ELF-1 (cell line): ENCODE measurements around the gene LIPT1.
"Not testable (repeated sequence)": the region's sequence is repeated elsewhere in the genome, so short reads cannot be mapped to it uniquely, and the experiment has no call there.

Experiments
- DNase-seq: peaks from one replicate; pipeline ENCODE4 v3.0.0-alpha.2; 2016; ENCODE audit warnings: low read depth, low spot score

The LIPT1 gene

DNA sequence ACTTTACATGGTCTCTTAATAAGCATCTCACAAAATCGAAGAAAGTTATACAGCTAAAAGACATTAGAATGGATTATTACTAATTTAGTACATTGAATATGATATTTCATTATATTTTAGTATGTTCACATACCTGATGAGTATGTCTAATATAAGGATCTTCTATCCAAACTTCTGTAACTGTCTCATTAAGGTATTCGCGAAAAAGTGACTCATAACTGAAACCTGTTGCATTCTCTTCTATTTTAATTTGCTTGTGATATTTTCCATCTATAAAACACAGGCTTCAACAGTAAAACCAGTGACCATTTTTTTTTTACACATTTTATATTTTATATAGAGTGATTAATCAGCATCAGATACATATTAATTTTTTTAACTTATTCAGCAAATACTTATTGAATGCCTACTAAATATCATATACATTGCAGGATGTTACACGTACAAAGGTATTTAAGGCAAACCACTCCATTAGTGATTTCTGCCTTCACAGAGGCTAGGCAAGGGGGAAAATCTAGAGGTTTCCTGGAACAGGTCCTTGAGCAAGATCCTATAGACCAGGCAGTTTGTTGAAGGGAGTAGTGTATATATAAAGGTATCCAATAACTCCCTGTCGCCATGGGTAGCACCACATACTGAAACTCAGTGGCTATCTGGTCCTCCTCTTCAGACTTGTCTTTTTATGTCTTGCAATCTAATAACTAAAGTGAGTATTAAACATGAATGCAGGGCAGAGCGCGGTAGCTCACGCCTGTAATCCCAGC, 16.8 kb downstream of the LIPT1 start:
- DNase-seq: no peak

DNA sequence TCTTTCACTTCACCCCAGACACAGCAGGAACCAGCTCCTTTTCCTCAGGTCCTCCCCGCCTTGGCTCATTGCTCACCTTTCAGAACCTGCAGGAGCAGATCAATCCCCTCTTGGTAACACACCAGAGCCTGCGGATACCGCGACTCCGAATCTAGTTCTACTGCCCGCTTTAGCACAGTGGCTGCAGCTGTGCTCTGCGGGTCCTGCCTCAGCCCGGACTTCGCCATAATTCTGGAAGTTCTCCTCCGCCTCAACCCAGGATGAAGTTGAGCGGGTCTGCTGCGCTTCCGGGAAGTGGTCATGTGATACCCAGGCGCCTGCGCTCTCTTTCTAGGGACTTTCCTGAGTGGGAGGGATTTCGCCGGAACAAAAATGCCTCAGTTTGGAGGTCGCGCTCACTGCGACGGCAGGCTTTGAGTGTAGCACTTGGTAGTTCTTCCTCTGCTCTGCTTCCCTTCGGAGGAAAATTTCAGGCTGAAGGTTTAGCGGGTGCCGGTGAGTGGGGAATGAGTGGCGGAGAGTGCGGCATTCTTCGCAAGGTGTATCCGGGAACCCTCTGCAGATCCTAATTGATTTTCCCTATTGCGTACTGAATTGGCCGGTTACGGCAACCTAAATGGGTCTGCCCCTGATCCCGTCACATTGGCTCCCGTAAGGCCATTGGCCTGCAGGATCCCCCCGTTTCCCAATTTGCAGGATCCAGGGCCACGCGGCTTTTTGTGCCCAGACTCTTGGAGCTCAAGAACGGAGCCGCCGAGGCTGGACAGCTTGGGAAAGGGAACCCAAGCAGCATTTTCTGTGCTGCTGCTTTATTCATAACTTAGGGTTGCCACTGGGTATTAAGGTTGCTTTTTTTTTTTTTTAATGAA, 26.2 kb downstream of the LIPT1 start, which contains the start of the genes MITD1 and MRPL30:
MITD1 (minus strand) TSS at position 304 of the 869 bp plus-strand sequence; CDS start at position 227, 77 bp downstream.
MRPL30 (plus strand) TSS at position 430 of the 869 bp plus-strand sequence. CDS start 5,020 bp downstream, outside the sequence.
- DNase-seq: peak; percentile 97

DNA sequence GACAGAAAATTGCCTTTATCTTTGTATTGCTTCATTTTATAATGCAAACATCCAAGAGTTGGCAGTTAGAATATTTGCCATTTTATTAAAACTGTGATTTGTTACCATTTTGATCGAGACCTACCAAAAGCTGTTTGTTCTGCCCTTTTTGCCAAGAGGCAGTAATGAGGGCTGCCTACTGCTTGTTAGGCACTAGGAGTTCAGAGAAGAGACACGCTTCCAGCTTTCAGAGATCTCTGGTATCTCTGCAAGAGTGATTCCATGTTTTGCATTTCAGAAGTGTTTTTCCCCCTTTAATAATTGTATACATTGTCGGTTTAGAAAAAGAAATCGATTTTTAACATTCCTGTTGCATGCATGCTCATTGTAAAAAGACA, 26.8 kb downstream of the LIPT1 start:
- DNase-seq: peak; percentile 33

DNA sequence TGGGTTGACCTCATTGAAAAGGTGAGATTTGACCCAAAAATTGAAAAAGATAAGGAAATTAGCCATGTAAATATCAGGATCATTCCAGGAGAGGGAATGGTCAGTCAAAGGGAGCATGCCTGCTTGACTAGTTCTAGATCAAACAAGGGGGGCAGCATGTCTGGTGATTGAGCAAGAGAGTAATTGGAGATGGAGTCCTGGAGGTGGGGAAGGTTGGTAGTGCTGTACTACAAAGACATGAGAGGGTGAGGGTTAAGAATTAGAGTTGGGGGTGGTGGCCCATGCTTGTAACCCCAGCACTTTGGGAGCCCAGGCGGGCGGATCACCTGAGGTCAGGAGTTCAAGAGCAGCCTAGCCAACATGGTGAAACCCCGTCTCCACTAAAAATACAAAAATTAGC, 28.3 kb downstream of the LIPT1 start:
- DNase-seq: peak; percentile 43

DNA sequence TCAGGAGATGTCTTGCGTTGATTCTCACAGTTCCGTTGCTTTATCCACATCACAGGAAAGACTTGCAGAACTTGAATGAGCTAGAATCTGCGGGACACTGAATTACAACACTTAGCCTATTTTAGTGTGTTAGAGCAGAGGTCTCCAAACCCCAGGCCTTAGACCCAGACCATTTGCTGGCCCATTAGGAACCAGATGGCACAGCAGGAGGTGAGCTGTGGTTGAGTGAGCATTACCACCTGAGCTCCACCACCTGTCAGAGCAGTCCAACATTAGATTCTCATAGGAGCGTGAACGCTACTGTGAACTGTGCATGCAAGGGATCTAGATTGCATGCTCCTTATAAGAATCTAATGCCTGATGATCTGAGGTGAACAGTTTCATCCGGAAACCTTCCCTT, 30.0 kb downstream of the LIPT1 start:
- no peak for DNase-seq

DNA sequence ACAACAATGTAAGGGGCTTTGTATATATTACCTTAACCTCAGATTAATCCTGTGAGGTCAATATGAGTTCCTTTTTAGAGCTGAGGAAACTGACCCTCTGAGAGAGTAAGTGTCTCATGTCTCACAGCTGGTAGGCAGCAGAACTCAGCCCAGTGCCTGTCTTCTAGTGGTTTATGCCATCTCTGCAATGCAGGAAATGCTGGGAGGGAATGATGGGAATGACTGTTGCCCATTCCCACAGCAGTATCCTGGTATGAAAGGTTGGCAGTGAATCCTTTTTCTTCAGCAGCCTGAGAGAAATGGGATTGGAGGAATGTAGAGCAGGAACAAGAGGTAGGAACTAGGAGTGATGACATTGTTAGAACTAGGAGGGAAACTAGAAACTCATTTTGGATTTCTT, 32.2 kb downstream of the LIPT1 start:
- no peak for DNase-seq

DNA sequence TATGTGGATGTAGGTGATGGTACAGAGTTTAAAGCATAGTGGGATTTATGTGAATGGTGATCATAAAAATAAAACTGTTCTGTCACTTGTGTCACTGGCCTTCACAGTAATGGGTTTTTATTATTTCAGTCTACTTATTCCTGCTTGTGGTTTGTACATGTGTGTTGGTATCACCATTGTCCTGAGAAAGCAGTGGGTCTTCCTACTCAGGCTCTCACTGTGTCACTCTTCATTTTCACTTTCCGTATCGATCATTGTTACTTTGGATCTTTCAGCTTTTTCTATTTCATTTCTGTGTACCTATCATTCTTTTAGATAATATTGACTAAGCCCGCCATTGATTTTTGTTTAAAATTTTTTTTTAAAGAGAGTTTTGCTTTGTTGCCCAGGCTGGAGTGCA, 33.6 kb downstream of the LIPT1 start:
- no peak for DNase-seq

DNA sequence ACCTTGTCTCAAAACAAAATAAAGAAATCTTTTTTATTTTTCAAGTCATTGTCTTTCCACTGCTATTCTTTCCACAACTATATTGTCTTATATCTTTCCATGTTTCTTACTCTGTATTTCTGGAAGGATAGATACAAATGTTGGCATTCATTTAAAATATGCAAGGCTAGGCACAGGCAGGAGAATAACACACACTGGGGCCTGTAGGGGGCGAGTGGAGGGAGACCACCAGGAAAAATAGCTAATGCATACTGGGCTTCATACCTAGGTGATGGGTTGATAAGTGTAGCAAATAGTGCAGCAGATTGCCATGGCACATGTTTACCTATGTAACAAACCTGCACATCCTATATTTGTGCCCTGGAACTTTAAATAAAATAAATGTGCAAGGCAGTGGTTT, 35.8 kb downstream of the LIPT1 start:
- DNase-seq: no peak

DNA sequence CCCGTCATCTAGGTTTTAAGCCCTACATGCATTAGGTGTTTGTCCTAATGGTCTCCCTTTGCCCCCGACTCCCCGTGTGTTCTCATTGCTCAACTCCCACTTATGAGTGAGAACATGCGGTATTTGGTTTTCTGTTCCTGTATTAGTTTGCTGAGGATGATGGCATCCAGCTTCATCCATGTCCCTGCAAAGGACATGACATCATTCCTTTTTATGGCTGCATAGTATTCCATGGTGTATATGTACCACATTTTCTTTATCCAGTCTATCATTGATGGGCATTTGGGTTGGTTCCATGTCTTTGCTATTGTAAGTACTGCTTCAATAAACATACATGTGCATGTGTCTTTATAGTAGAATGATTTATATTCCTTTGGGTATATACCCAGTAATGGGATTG, 37.6 kb downstream of the LIPT1 start:
- DNase-seq: not testable (repeated sequence)

DNA sequence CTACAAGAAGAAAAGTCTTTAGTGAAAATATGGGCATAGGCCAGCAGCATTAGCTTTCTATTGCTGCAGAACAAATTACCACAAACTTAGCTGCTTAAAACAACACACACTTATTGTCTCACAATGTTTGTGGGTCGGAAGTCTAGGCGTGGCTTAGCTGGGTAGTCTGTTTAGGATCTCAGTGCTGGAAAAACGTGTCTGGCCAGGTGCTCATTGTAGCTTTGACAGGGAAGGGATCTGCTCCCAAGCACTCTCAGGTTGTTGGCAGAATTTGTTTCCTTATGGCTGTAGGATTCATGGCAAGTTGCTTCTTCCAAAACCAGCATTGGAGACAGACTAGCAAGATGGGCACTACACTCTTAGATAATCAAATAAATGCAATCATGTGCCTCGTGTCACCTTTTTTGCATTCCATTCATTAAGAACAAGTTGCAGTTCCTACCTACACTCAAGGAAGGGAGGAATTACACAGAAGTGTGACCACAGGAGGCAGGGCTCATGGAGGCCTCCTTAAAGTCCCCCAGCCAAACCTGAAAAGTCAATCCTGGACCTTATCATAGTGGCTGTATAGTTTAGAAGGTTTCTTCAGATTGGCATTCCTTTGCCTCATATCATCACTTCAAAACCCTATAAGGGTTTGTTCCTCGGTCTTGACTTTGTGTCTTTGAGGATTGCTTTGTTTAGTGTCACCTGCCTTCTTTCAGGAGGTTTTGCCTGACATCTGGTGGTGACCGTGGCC, 43.5 kb downstream of the LIPT1 start:
- peak; percentile 72 for DNase-seq

DNA sequence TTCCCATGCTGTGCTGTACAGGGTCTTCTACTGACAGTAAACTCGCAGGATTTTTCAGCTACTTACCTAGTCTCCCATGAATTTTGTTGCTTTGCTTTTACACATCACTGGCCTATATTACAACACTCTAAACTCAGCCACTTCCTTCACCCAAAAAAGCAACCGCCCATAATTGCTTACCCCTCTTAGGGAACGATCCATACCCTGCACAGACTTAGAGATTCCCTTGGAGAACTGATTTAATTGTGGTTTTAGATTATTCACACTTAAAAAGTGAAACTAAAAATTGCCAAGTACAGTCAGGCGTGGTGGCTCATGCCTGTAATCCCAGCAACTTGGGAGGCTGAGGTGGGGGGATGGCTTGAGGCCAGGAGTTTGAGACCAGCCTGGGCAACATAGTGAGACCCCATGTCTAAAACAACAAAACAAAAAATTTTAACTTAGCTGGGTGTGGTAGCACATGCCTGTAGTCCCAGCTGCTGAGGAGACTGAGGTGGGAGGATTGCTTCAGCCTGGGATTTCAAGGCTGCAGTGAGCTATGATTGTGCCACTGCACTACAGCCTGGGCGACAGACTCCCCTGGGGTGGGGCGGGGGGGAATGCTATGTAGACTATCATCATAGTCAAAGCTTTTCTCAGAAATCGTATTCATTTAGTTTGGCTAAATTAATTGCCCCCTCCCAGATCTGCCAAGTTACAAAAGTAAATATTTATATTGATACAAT, 45.5 kb downstream of the LIPT1 start:
- DNase-seq: no peak

DNA sequence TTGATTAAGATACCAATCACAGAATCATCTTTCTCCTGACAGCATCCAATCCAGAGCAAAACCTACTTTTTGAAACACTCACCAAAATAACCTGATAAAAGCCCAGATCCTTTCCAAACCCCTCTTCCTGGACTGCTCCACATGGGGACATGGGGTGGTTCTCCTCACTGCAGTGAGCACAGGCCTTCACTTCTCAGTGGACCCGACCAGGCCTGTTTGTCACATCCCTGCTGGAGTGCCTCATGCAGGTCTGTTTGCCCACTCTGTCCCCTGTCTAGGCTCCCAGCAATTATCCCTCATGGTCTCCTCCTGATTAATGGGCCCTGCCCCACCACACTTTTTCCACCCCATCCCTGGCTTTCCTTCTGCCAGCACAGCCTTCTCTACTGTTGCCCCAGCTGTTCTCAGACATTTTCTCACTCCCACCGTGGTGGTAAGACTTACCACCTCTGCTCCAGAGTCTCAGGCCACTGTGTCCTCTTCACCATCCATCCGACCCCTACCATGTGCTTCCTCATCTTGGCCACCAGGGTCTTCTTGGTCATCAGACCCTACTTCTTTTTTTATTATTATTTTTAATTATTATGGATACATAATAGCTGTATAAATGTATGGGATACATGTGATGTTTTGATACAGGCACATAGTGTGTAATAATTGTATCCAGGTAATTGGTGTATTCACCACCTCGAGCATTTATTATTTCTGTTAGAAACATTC, 47.4 kb downstream of the LIPT1 start:
- no peak for DNase-seq

DNA sequence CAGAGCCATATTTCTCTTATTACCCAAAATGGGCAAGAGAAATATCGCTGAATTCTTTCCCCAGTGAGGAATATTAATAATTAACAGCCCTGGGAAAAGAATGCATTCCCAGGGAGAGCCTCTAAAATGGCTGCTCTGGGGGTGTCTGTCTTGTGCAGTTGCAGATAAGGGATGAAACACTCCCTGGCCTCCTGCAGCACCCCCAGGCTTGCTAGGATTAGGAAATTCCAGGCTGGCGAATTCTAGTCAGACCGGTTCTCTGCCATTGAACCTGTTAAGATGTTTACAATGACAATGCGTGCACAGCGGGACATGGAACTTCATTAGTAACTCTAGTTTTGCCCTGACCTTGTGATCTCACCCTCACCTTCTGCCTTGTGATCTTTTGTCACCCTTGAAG, 50.7 kb downstream of the LIPT1 start:
- DNase-seq: peak; percentile 44
